Amniotic epithelial cell (primary cell): Measurements from ENCODE around the gene GFOD1.

Experiments used
- DNase-seq: peaks from one replicate; pipeline ENCODE4 v3.0.0-alpha.2; 2010; ENCODE audit warnings: low read depth

GFOD1 gene

DNA sequence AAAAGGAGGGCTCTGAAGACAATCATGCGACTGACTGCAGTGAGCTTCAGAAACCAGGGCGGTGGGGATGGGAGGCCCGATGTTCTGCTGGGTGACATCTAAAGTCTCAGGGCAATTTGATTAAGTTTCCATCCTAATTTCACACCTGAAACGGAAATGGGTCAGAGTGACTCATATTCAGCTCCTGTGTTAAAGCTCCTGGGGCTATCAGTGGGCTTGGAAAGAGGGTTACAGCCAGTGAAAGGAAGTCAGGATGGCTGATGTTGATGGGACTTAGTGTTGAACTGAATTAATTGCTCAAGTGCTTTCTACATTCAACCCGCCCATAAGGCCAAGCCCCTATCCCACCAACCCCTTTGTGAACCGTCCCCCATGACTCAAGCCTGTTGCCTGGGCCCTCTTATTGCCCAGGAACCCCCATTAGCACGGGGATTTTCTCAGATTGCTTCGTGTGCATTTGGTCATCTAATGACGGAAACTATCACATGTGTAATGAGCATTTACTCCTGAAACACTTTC, 112.0 kb downstream of the GFOD1 start:
- no peak for DNase-seq

DNA sequence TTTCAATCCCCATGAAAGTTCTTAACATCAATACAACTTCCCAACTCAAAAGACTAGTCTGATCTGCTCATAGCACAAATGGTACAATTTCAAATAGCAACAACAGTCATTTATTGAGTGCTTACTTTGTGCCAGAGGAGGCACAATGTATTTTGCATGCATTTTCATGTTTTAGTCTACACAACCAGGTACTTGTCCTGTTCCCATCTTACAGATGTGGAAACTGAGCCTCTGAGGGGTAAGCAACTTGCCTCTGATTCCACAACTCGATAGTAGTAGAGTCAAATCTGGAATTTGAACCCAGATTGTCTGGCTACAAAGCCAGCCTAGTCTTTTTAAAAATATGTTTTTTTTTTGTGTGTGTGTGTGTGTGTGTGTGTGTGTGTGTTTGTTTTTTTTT, 113.5 kb downstream of the GFOD1 start:
- no peak for DNase-seq

DNA sequence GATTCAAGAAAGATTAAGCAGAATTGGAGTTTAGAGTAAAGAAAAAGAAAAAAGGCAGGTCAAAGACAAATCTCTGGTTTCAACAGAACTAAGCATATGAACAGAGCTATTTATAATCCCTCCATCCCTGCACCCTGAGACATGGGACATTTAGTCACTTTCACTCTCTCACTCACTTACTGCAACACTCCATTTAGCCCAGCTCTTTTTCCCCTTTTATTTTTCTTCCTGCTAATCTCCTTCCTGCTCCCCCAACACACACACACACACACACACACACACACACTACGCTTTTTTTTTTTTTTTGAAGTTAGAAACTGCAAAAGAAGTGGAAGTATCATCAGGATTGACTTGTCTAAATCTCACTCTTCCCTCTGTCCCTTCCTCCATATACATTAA, 113.9 kb downstream of the GFOD1 start:
- DNase-seq = no peak

GRCh38 chr6:13372688-13373487, 114.5 kb downstream of the GFOD1 start:
- no peak for DNase-seq

DNA sequence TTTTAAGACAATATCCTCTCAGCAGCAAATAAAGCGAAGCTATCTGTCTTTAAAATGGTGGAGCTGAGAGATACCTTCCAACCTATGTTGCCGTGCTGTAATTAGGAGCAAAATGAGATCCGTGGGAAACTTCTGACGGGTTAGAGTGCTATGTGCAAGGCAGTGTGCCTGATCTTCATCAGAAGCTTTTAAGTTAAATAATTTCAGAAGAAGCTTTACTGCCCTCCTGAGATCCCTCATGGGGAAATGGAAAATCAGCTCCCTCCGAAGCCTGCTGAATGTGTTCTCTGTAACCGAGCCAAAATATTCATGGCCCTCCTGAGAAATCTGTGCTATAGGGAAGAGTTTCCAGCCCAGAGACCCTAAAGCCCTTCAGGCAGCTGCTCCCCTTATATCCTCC, 115.3 kb downstream of the GFOD1 start:
- DNase-seq = no peak

- no peak for DNase-seq
Observed at GRCh38 chr6:13371421-13372072, 115.9 kb downstream of the GFOD1 start.

DNA sequence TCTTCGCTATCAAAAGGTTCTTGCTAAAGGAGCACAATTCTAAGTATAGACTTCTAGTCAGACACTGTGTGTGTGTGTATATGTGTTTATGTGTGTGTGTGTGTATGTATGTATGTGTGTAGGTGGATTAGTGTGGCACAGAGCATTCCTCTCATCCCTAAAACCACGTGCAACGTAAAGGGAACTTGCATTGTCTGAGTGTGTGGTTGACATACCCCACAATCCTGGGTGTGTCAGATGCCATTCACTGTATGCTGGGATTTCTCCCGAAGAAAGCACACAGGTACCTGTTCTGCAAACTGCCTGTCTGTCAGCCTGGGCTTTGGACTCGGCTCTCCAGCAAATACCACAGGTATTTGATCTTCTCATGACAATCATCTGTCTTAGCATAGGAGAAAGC, 116.8 kb downstream of the GFOD1 start:
- no peak for DNase-seq

DNA sequence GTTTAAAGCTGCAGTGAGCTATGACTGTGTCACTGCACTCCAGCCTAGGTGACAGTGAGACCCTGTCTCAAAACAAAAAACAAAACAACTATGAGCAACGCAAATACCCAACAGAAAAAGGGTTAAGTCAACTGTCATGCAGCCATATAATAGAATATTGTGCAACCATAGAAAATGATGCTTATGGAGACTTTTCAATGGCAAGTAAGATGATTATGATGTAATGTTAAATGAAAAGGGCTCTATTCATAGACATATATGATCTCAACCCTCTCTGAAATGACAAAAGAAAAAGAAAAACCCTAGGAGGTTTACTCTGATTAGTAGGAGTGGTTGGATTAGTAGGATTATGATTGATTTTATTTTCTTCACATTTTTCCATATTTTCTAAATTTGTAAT, 117.8 kb downstream of the GFOD1 start:
- DNase-seq = no peak

- DNase-seq = no peak
Observed at GRCh38 chr6:13368731-13369115, 118.7 kb downstream of the GFOD1 start.

DNA sequence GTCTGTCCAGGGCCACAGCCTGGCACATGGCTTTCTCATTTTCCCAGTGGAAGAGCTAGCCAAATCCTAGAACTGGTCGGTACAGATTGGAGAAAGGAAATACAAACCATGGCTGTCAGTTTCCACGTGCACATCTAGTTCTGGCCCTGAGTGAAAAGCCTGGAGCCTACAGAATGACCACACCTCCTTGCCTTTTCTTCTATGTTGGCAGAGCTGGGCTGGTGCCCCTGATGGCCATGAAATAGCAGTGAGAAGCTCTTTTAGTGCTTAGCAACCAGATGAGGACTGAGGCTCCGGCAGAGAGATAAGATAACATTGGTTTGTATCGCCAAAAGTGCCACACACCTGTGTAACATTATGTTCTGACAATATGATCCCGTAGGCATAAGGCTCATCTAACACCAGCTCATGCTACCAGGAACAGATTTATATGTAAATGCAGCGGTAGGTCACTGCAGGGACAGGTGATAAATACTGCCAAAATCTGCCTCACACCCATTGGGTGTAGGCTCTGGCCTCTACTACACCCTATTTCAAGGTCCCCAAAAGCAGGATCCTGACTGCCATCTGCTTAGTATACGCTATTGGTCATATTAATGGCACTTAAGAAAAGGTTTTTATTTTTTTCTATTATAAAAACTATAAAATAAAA, 119.2 kb downstream of the GFOD1 start:
- no peak for DNase-seq

- no peak for DNase-seq
Observed at GRCh38 chr6:13367396-13367795, 120.0 kb downstream of the GFOD1 start.

DNA sequence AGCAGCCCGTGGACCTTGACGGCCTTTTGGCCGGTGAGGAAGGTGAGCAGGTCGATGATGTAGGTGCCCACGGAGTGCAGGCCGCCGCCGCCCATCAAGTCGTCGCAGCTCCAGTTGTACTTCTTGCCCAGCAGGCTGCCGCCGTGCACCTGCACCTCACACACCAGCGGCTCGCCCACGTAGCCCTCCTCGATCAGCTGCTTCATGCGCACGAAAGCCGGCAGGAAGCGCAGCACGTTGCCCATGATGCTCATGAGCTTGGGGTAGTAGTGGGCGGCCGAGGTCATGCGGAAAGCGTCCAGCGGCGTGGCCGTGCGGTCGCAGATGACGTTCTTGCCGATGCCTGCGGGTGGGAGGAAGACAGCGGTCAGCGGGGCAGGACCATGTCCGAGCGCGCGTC, 122.1 kb downstream of the GFOD1 start:
- DNase-seq = no peak

DNA sequence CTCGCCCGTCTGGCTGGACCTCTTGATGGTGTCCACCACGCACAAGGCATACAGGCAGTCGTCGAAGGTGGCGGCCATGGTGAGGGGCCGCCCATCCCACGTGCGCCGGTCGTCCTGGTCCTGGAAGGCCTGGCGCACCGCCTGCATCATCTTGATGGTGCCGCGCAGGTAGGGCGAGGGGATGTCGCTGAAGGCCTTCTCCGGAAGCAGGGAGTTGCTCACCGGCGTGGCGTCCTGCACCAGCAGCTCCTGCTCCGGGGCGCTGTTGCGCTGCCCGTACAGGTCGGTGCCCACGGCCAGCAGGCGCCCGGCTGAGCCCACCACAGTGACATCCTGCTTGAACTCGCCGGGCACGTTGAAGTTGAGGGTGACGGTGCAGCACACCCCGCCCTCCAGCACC, 122.6 kb downstream of the GFOD1 start:
- DNase-seq = no peak

GRCh38 chr6:13362412-13362811, 125.0 kb downstream of the GFOD1 start:
- peak; percentile 74 for DNase-seq

DNA sequence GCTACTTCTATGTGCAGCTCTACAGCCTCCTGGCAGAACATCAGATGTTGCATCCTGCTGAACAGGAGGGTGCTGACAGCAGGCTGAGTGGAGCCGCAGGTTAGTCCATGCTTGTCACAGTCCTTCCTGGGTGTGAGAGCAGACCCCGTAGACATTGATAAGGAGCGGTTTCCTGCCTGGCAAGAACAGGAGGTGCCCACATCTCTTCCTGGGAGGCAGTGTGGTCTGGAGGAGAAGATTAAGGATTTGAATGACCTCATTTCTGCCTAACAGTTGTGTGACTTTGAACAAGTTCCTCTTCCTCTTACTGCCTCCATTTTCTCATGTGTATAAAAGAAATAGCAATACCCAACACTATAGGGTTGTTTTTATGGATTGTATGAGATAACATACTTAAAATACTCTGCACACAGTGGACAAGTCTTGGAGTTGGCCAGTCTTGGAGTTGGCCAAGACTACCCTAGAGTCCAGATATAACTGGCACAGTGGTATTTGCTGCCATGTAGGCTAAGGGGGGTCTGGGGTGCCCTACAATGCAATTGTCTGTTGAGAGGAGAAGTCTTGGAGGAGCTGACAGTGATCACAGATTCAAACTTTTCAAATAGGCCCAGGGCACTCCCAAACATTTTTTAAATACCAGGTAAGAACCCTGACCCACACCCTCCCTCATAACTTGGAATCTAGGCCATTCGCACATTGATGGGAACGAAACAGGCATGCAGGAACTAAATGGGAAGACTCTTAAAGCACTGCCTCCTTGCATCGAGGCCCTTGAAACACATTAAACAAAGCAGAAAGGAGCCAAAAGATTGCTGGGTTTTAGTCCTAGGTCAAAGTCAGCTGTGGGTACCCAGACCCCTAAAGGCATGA, 126.5 kb downstream of the GFOD1 start:
- DNase-seq = peak; percentile 52

DNA sequence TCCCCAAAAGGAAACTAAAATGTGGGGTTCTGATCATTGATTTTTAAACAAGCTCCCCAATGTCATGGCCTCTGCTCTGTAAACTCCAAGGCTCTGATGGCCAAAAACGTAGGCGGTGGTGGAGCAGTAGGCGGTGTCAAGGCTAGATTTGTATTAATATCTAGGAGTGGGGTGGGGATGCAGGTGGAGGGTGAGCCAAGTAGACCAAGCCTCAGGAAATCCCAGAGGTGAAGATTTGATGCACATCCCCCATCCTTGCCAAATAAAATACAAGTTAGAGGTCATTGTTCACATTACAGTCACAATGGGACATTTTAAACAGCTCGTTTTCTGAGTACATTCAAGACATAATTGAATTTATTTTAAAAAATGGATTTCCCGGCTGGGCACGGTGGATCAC, 128.1 kb downstream of the GFOD1 start:
- no peak for DNase-seq

DNA sequence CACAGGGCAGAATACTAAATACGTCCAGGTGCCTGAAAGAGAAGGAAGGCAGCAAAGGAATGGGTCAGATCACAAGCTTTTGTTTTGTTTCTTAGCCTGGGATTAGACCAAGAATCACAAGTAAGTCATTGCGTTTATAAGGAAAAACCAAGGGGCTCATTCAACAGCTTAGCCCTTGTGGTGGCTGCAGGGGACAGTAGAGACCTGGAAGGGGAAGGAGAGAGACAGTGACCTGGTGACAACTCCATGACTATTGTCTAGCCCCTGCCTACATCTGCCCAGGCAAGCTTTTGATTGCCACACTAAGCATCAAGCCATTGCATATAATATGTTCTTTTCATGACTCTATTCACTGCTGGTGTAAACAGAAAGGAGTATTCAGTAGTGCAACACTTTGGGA, 128.9 kb downstream of the GFOD1 start:
- no peak for DNase-seq

DNA sequence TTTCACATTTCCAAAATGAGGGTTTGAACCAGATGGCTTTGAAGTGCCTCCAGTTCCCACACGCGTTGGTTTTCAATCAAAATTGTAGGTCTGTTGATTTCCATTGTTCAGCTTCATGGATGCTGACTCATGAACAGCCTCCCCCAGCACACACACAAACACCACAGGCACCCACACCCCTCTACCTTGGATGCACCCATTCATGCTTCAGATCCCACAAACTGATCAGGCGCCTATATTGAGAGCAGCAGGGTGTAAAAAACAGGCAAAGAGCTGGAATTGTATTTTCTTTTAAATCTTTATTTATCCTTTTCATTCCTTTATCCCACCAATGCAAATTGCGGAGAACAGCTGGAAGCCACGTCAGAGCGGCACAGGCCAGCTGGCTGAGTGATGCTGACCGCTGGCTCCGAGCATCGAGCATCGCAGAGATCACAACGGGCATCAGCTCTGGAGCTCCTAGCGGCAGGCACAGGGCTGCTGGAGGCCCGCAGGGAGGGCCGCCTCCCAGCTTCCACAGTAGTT, 129.8 kb downstream of the GFOD1 start:
- DNase-seq = peak; percentile 20

DNA sequence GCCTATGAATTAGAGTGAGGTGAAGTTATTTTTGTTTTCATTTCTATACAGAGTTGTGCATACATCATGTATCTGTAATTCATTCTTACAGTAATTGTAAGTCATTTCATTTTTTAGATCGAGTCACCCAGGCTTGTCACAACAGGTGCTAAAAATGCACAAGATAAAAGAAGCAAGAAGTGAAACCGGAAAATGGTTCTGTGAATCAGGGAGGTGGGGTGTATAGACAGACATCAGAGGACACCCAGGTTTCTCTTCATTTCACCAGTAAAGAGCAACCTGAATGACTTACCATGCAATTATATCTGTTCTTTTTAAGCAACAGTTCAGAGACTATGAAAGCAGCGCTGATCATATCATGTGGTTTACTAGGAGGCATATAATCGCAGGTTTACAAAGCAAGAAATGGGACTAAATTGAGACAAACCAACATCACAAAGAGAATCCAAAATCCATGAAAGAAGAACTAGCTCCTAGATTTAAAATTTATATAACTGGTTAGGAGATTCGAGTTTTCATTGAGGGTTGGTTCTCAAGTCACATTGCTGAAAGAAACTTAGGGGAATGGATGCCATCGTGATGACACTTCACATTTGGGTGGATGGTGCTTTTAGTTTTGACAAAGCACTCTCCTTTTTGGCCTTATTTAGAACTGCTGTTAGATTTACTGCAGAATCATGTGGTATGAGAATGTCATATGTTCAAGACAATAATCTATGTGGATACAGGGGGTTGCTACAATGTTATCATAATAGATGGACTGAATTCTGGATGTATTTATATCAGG, 131.2 kb downstream of the GFOD1 start:
- DNase-seq = no peak

DNA sequence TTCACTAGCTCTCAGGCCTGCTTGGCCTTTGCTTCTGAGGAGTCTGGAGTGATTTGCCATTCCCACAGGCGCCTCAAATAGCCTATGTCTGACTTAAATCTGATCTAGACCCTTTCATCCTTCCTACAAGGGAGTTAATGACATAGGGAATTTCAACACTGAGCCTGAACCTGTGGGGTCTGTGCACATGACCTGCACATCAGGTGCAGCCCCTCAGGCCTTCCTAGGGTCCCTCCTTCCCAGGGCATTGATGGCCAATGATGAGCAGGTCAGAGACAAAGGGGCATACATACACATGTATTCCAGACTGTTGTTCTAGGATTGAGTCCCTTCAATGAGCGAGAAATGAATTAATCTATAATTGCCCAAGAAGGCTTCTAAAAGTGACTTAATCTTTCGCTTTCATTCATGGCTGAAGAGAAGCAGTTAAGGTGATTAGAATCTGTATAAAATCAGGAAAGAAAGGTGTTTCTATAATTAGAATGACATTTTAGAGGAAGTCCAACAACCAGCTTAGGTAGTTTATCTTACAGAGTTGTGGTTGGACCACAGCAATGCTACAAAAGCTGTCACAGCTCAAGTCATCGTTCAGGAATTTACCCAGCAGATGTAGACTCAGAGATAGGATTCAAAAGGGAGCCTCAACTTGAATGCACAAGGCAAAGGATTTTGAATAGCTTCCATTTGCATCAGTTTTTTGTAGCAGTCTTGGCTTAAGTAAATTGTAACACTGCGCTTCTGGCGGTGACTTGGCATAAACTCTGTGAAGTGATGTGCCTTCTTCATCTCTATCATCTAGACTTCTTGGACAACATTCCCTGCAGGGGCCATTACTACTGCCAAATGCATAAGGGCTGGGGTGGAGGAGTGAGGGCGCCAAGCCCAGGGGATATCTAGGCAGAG, 132.1 kb downstream of the GFOD1 start:
- peak; percentile 97 for DNase-seq
